Pulmonary artery endothelial cell (primary cell): ENCODE measurements around the gene GLCCI1. TPM values are rescaled to one million over a fixed set of nuclear protein-coding genes. Genes with fewer than 3 reads are reported as not detected.
"Not testable (repeated sequence)": the region's sequence is repeated elsewhere in the genome, so short reads cannot be mapped to it uniquely, and the experiment has no call there.

ENCODE experiments used
- DNase-seq: peaks from one replicate; pipeline ENCODE4 v3.0.0-alpha.2; 2011; ENCODE audit warnings: low read depth, low spot score
- total RNA-seq: library from RNA; depleted of rRNA; stranded (reverse); fragments of >200 nt; gene quantifications from 2 replicates; pipeline ENCODE4 v1.2.3, GENCODE V29; 2014

Gene GLCCI1
- total RNA-seq, 1 donor from 2014 or later, result 1.5 TPM

- no peak for DNase-seq
These were observed 125.9 kb downstream of the GLCCI1 start for GRCh38 chr7:8094164-8095140.

- not testable (repeated sequence) for DNase-seq
These were observed 132.7 kb downstream of the GLCCI1 start for GRCh38 chr7:8101292-8101691.

GRCh38 chr7:8103282-8103681, 134.7 kb downstream of the GLCCI1 start:
- DNase-seq, result no peak

GRCh38 chr7:8105449-8106095, 137.0 kb downstream of the GLCCI1 start:
- DNase-seq, result no peak

- DNase-seq, result no peak
These were observed 140.8 kb downstream of the GLCCI1 start for GRCh38 chr7:8109196-8110022.

- DNase-seq, result no peak
These were observed 142.8 kb downstream of the GLCCI1 start for GRCh38 chr7:8111282-8111960.

- no peak for DNase-seq
These were observed 144.1 kb downstream of the GLCCI1 start for GRCh38 chr7:8112685-8113084.

- no peak for DNase-seq
These were observed 144.6 kb downstream of the GLCCI1 start for GRCh38 chr7:8113184-8113583.

GRCh38 chr7:8114175-8114574, 145.6 kb downstream of the GLCCI1 start:
- DNase-seq, result no peak

GRCh38 chr7:8115547-8116402, 147.2 kb downstream of the GLCCI1 start:
- DNase-seq, result no peak

GRCh38 chr7:8117195-8117594, 148.6 kb downstream of the GLCCI1 start:
- DNase-seq, result no peak

GRCh38 chr7:8119262-8119661, 150.7 kb downstream of the GLCCI1 start:
- DNase-seq, result no peak

GRCh38 chr7:8120390-8121058, 151.9 kb downstream of the GLCCI1 start:
- DNase-seq, result no peak

- no peak for DNase-seq
These were observed 152.6 kb downstream of the GLCCI1 start for GRCh38 chr7:8121243-8121642.

- no peak for DNase-seq
These were observed 157.3 kb downstream of the GLCCI1 start for GRCh38 chr7:8125680-8126444.

- DNase-seq, result no peak
These were observed 158.1 kb downstream of the GLCCI1 start for GRCh38 chr7:8126601-8127167.

GRCh38 chr7:8128449-8129317, 160.1 kb downstream of the GLCCI1 start:
- DNase-seq, result no peak

- no peak for DNase-seq
These were observed 160.7 kb downstream of the GLCCI1 start for GRCh38 chr7:8129318-8129659.
